ENCODE data around the gene GTPBP1.
A peak's percentile ranks its signal among the peaks of the same experiment; 100 is the strongest.

The GTPBP1 gene

DNA sequence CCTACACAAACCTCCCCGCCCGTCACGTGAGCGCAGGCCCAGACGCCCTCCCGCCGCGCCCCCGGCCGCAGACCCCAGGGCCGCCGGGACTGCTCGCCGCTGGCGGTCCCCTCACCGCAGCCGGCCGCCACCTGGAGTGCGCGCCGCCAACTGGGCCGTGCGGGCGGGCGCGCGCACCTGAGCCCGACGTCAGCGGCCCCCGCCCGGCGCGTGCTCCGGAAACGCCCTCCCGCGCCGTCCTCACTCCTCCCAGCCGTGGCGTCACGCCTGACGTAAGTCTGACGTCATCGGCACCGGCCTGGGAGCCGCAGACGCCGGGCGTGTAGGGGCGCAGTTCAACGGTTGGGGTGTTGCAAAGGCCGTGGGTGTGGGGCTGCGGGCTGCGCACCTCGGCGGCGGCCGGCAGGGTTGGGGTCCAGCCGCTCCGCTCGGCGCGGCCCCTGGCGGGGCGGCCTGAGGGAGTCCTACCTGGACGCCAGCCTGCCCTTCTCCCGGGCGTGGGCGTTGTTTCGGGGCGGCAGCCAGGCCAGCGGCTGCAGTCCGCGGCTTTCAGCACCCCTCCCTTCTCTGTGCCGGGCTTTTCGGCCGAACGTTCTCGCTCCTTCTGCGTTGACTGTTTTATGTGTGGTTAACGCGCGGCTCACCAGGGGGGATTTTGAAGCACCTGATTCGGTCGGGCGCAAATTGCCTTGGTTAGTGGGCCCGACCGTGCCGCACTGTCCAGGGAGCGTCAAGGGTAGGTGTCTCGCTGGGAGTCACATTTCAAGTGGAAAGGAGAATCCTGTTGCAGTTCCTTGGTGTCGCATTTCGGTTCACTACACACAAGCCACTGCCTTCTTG lies 4.7 kb upstream of the GTPBP1 start, which contains the start of gene JOSD1:
Gene JOSD1, minus strand, starts transcription at position 155 of the 840 bp plus-strand sequence. CDS start 956 bp downstream, outside the sequence.
- Histone ChIP-seq H3K36me3 (ENCODE audit: control insufficient read depth, insufficient read depth, low read length) (no peaks in the 10 kb centered on the region), H2AFZ (peak within 1 kb of the TSS; percentile 92), H3K79me2 (peaks cover 8% of the 10 kb centered on the region), H3K9me3 (ENCODE audit: control insufficient read depth, low read length) (no peaks in the 10 kb centered on the region), H3K27me3 (ENCODE audit: control insufficient read depth, insufficient read depth, low read length) (no peaks in the 10 kb centered on the region), H3K4me1 (peaks cover 18% of the 10 kb centered on the region), H3K4me2 (ENCODE audit: low read length) (peak within 1 kb of the TSS; percentile 99), H3K4me3 (ENCODE audit: low read depth, low read length) (peak within 1 kb of the TSS; percentile 87), H3K9ac (peak within 1 kb of the TSS; percentile 46), H3K27ac (peak within 1 kb of the TSS; percentile 85)
- TF ChIP-seq, protein P1, sequence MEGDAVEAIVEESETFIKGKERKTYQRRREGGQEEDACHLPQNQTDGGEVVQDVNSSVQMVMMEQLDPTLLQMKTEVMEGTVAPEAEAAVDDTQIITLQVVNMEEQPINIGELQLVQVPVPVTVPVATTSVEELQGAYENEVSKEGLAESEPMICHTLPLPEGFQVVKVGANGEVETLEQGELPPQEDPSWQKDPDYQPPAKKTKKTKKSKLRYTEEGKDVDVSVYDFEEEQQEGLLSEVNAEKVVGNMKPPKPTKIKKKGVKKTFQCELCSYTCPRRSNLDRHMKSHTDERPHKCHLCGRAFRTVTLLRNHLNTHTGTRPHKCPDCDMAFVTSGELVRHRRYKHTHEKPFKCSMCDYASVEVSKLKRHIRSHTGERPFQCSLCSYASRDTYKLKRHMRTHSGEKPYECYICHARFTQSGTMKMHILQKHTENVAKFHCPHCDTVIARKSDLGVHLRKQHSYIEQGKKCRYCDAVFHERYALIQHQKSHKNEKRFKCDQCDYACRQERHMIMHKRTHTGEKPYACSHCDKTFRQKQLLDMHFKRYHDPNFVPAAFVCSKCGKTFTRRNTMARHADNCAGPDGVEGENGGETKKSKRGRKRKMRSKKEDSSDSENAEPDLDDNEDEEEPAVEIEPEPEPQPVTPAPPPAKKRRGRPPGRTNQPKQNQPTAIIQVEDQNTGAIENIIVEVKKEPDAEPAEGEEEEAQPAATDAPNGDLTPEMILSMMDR (IDR thresholded peaks at IDR 0.05): no peak

DNA sequence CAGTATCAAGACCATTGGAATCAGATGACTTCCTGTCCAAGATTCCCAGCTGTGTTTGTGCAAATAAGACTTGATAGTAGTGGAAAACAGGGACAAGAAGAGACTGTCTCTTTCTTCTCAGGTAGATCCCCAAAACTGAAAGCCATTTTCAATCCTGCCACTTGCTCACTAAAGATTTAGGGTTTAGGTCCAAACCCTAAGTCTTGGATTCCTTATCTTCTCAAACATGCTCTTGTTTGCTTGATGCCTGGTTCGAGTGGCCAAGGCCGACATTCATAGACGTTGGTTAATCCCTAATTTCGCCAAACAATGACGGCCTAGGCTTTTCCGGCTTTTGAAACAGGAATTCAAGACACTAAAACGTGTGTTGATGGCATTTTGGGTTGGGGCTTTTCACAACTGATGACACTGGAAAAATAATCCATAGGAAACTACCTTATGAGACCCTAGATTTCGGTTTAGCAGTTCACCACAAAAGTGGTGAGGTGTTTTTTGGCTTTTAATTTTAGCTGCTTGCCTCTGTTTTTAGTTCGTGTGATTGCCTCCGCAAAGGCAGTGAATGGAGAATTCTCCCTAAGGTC lies 1.0 kb upstream of the GTPBP1 start:
- peaks cover 23% of the 10 kb centered on the region for H3K79me2 ChIP-seq
- TF ChIP-seq, protein P1 (IDR thresholded peaks at IDR 0.05): no peak
- peak overlapping the region; percentile 73 for H3K4me3 ChIP-seq (ENCODE audit: low read depth, low read length)
- H3K9ac ChIP-seq: no peak overlapping the region
- no peaks in the 10 kb centered on the region for H3K36me3 ChIP-seq (ENCODE audit: control insufficient read depth, insufficient read depth, low read length)
- H3K4me2 ChIP-seq (ENCODE audit: low read length): peak overlapping the region; percentile 73
- peak overlapping the region; percentile 59 for H2AFZ ChIP-seq
- H3K27me3 ChIP-seq (ENCODE audit: control insufficient read depth, insufficient read depth, low read length): no peaks in the 10 kb centered on the region
- H3K9me3 ChIP-seq (ENCODE audit: control insufficient read depth, low read length): no peaks in the 10 kb centered on the region
- peaks cover 5% of the 10 kb centered on the region for H3K4me1 ChIP-seq
- peak overlapping the region; percentile 79 for H3K27ac ChIP-seq

DNA sequence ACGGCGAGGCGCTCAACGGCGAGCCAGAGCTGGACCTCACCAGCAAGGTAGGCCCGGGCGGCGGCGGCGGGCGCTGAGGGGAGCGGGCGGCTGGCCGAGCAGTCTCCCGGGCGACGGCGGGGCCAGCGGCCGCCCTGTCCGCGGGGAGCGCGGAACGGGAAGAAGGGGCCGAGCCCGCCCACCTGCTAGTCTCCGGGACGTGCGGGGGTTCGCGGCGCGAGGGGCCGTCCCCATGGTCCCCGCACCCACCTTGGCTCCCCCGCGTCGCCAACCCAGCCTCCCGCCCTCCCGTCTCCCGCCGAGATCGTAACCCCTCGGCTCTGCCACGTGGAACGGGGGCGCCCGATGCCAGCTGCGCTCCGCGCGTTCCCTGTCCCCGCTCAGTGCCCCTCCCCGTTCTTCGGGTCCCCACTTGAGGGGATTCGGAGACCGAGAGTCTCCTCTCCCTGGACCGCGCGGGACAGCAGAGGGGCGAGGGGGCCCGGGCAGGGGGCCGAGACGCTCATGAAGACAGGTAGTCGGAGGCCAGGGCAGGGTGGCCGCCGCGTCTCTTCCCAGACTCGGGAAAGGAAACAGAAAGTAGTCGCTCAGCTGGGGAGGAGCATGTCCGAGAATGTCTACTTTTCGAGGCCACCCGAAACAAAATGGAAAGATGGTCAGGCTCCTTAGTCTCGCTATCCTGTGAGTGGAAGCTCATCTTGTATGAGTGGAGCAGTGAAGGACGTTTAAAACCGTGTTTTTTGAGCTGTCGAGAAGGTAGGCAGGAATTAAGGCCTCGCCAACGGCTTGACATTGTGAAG lies 557 bp downstream of the GTPBP1 start:
- H3K4me1 ChIP-seq: peaks cover 5% of the 10 kb centered on the region
- peak overlapping the region; percentile 74 for H3K4me2 ChIP-seq (ENCODE audit: low read length)
- TF ChIP-seq, protein P1 (IDR thresholded peaks at IDR 0.05): no peak
- peaks cover 22% of the 10 kb centered on the region for H3K79me2 ChIP-seq
- H3K36me3 ChIP-seq (ENCODE audit: control insufficient read depth, insufficient read depth, low read length): no peaks in the 10 kb centered on the region
- peak overlapping the region; percentile 81 for H2AFZ ChIP-seq
- H3K4me3 ChIP-seq (ENCODE audit: low read depth, low read length): peak overlapping the region; percentile 73
- no peaks in the 10 kb centered on the region for H3K9me3 ChIP-seq (ENCODE audit: control insufficient read depth, low read length)
- peak overlapping the region; percentile 50 for H3K9ac ChIP-seq
- H3K27me3 ChIP-seq (ENCODE audit: control insufficient read depth, insufficient read depth, low read length): no peaks in the 10 kb centered on the region
- peak overlapping the region; percentile 79 for H3K27ac ChIP-seq

DNA sequence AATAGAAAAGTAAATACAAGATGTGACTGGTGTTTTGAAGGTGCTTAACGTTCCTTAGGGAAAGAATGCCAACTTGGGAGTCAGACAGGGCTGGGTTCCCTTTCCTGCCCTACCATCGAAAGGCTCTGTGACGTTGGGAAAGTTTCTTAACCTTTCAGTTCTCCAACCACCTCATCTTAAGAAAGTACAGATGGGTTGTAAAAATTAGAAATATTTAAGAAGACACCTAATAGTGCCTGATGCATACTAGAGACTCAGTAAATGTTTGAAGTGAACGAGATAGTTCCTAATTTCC lies 1.1 kb downstream of the GTPBP1 start:
- TF ChIP-seq, protein P1 (IDR thresholded peaks at IDR 0.05): no peak
- H3K4me2 ChIP-seq (ENCODE audit: low read length): peak overlapping the region; percentile 74
- peak overlapping the region; percentile 66 for H2AFZ ChIP-seq
- H3K9me3 ChIP-seq (ENCODE audit: control insufficient read depth, low read length): no peaks in the 10 kb centered on the region
- H3K27me3 ChIP-seq (ENCODE audit: control insufficient read depth, insufficient read depth, low read length): no peaks in the 10 kb centered on the region
- peaks cover 5% of the 10 kb centered on the region for H3K4me1 ChIP-seq
- H3K79me2 ChIP-seq: peaks cover 22% of the 10 kb centered on the region
- H3K4me3 ChIP-seq (ENCODE audit: low read depth, low read length): peak overlapping the region; percentile 73
- H3K9ac ChIP-seq: no peak overlapping the region
- peak overlapping the region; percentile 79 for H3K27ac ChIP-seq
- H3K36me3 ChIP-seq (ENCODE audit: control insufficient read depth, insufficient read depth, low read length): no peaks in the 10 kb centered on the region

Data from parathyroid adenoma (tissue), 2 donors.